Muscle layer of duodenum (tissue), 2 donors: ENCODE data around the gene PLXNA4.

Source experiments
- H3K27ac ChIP-seq: one replicate; pipeline ENCODE4 v1.7.0; 2013; ENCODE audit warnings: mild to moderate bottlenecking, low read length
- H3K27me3 ChIP-seq: one replicate; pipeline ENCODE4 v1.7.0; 2013; ENCODE audit warnings: low read depth, mild to moderate bottlenecking, control low read depth, low read length
- H3K36me3 ChIP-seq, 2 donors: one replicate each; pipeline ENCODE4 v1.7.0; 2013; ENCODE audit warnings: low read length in 2 of 2, control low read depth in 1 of 2, mild to moderate bottlenecking in 1 of 2; ENCODE audit not compliant: insufficient read depth in 2 of 2, control insufficient read depth in 1 of 2
- H3K4me1 ChIP-seq, 2 donors: one replicate each; pipeline ENCODE4 v1.7.0; 2013; ENCODE audit warnings: low read length in 2 of 2, mild to moderate bottlenecking in 2 of 2, control low read depth in 1 of 2, moderate library complexity in 1 of 2; ENCODE audit not compliant: insufficient read depth in 2 of 2, control insufficient read depth in 1 of 2
- H3K4me3 ChIP-seq, 2 donors: one replicate each; pipeline ENCODE4 v1.7.0; 2013; ENCODE audit warnings: low read length in 2 of 2, low read depth in 1 of 2, mild to moderate bottlenecking in 1 of 2
- H3K9me3 ChIP-seq, 2 donors: one replicate each; pipeline ENCODE4 v1.7.0; 2013; ENCODE audit warnings: low read length in 2 of 2, control low read depth in 1 of 2, mild to moderate bottlenecking in 1 of 2; ENCODE audit not compliant: control insufficient read depth in 1 of 2
- donor health status: healthy.

The PLXNA4 gene

DNA sequence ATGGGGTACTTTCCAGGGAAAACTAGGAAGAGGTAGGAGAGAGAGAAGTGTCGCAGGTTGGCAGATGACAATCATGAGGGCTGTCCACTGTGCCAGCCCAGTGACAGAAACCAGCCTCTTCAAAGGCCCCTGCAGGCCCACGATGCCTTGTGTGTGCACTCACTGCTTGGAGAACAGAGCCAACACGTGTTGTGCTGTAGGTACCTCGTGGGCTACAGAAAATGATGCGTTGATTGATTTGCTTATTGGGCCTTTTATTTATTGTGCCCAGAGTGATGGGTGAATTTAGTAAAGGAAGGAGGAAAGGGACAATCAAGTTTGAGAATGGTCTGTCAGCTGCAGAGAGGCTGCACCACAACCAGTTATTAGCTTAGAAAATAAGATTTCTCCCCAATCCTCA lies 215.1 kb downstream of the PLXNA4 start:
- H3K27me3 ChIP-seq: no peaks in the 10 kb centered on the region
- no peaks in the 10 kb centered on the region for H3K4me1 ChIP-seq
- no peaks in the 10 kb centered on the region for H3K9me3 ChIP-seq
- no peaks in the 10 kb centered on the region for H3K36me3 ChIP-seq
- H3K27ac ChIP-seq: no peak overlapping the region
- no peak overlapping the region for H3K4me3 ChIP-seq

DNA sequence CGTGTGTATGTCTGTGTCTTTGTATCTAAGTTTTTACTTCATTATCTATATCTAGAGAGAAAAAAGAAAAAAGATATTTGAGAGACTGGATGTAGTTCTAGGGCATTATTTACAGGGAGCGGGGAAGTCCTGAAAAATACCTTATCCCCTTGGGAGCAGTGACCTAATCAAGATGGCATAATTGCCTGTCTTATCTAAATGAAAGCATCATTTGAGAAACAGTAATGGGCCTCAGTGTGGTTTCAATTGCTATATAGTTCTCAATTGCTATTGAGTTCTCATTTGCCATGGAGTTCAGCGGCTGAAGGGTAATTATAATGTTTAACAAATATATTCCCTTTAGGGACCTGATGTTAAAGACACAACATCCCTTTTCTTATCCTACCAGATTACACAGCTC lies 216.5 kb downstream of the PLXNA4 start:
- Histone ChIP-seq H3K27ac (no peak overlapping the region), H3K4me1 (no peaks in the 10 kb centered on the region), H3K9me3 (no peaks in the 10 kb centered on the region), H3K36me3 (no peaks in the 10 kb centered on the region), H3K4me3 (no peak overlapping the region), H3K27me3 (no peaks in the 10 kb centered on the region)

DNA sequence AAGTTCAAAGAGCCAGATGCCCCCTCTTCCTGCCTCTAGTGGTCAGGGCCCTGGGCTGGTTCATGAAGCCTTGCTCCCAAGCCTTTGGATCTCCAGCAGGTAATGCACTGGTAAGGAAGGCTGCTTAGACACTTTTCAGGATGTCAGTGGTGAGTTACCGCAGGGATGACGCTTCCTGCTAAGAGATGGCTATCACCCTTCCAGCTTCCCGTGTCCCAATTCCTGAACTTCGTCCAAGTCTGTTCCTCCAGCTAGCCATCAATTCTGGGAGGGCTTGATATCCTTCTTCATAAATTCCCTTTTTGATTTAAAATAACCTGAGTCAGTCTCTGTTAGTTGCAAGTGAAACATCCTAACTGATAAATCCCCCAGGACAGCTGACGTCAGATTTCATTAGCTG lies 221.2 kb downstream of the PLXNA4 start:
- Histone ChIP-seq H3K27me3 (no peaks in the 10 kb centered on the region), H3K4me1 (peaks cover 0 to 10% of the 10 kb centered on the region in 2 donors), H3K36me3 (no peaks in the 10 kb centered on the region), H3K4me3 (no peak overlapping the region), H3K27ac (no peak overlapping the region), H3K9me3 (no peaks in the 10 kb centered on the region)

DNA sequence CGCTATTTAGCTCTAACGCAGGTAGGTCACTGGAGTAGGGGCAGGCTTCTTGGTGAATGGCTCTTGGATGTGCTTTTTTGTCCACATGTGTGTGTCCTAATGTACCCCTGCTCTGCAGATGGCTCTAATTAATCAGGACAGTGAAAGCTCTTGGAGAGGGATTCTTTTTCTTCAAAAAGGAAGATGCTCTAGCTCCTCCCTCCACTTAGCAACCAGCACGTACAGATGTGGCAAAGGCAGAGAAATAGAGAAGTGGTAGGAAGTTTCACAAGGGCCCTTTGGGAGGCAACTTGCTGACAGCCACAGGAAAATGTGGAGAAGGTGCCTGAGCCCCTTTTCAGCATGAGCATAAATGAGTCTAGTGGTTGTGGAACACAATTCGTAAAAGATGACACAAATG lies 221.7 kb downstream of the PLXNA4 start:
- H3K27ac ChIP-seq: no peak overlapping the region
- no peaks in the 10 kb centered on the region for H3K27me3 ChIP-seq
- no peaks in the 10 kb centered on the region for H3K9me3 ChIP-seq
- H3K36me3 ChIP-seq: no peaks in the 10 kb centered on the region
- H3K4me3 ChIP-seq: no peak overlapping the region
- H3K4me1 ChIP-seq: peaks cover 0 to 10% of the 10 kb centered on the region in 2 donors

DNA sequence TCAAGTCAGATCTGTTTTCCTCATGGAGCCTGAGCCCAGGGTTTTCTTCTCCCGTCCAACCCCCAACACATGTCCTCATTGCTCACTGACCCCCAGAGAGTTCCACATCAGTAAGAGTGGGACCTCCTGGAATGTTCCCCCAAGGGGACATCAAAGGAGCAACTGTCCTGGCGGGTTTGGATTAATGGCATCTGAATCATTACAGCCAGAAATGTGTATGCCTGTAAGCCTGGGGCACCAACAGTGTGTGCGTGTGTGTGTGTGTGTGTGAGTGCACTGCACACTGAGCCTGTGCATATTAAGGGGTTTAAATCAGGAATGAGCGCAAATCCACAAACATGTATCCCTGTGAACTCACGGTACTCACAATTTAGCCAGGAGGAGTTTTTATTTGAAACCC lies 222.3 kb downstream of the PLXNA4 start:
- no peaks in the 10 kb centered on the region for H3K36me3 ChIP-seq
- H3K27me3 ChIP-seq: no peaks in the 10 kb centered on the region
- H3K9me3 ChIP-seq: no peaks in the 10 kb centered on the region
- no peak overlapping the region for H3K4me3 ChIP-seq
- peaks cover 0 to 10% of the 10 kb centered on the region in 2 donors for H3K4me1 ChIP-seq
- no peak overlapping the region for H3K27ac ChIP-seq

DNA sequence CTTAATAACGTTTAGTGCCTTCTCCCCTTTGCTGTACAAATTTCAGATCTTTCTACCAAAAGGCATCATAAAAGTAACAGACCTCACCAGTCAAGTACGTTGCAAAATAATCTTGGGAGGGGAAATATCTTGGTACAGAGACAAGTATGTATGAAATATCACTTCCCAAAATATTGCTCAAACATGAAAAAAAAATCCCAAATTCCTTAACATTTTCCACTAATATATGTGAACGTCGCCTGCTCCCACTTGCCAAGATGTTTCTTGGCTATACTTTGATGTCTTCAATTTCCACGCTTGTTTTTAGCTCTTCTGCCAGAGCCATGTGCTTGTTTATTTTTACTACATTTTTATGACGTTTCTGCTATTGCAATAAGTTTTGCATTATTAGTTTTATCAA lies 223.5 kb downstream of the PLXNA4 start:
- Histone ChIP-seq H3K27me3 (no peaks in the 10 kb centered on the region), H3K4me1 (peaks cover 0 to 10% of the 10 kb centered on the region in 2 donors), H3K27ac (no peak overlapping the region), H3K36me3 (no peaks in the 10 kb centered on the region), H3K9me3 (no peaks in the 10 kb centered on the region), H3K4me3 (no peak overlapping the region)

DNA sequence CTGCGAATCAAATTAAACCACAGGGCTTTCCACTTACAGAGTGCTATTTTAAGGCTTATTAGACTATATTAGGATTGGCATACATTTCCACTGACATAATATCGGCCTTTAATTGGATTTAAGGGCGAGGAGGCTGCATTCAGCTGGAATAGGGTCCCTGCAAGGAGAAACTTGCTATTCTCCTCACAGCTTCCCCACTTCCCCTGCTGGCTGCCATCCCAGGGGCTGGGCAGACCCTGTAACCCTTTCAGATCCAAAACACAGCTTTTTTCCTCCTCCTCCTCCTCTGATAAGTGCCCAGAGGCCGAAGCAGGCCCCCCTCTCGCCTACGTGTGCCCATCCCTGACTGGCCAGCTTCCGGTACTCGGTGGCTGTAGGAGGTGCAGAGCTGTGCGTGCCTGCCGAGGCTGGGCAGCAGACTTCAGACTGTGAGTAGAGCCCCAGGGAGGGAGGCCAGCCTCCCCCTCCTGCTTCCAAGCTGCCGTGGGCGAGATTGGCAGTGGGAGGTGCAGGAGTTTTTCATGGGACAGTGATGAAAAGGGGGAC lies 224.2 kb downstream of the PLXNA4 start:
- no peak overlapping the region for H3K4me3 ChIP-seq
- no peak overlapping the region for H3K27ac ChIP-seq
- peaks cover 0 to 10% of the 10 kb centered on the region in 2 donors for H3K4me1 ChIP-seq
- no peaks in the 10 kb centered on the region for H3K9me3 ChIP-seq
- H3K36me3 ChIP-seq: no peaks in the 10 kb centered on the region
- no peaks in the 10 kb centered on the region for H3K27me3 ChIP-seq

DNA sequence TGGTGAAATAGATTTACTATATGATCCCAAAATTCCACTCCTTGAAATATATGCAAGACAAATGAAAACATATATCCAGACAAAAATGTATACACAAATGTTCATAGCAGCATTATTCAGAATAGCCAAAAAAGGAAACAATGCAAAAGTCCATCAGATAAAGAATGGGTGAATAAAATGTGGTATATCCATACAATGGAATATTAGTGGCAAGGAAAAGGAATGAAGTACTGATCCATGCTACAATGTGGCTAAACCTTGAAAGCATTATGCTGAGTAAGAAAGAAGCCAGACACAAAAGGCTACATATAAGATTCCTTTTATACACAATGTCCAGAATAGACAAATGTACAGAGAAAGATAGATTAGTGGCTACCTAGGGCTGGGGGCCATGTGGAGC lies 225.5 kb downstream of the PLXNA4 start:
- H3K4me1 ChIP-seq: peaks cover 0 to 10% of the 10 kb centered on the region in 2 donors

DNA sequence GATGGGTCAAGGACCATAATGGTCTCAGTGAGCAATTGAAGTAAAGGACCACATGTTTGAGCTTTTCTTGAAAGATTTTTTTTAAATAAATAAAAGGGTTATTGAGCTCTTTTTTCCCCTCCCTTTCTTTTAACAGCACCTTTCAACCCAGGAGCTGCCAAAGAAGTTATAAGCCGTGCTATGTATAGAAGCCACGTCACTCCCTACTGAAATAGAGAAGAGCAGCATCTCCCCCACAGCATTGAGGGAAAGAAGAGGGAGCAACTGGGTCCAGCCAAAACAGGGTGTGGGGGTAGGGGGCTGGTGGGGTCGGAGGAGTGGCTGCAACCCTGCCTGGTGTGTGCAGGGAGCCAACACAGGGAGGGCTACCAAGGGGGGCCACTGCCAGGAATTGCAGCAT lies 227.2 kb downstream of the PLXNA4 start:
- Histone ChIP-seq H3K27ac (no peak overlapping the region), H3K27me3 (no peaks in the 10 kb centered on the region), H3K4me1 (peaks cover 0 to 10% of the 10 kb centered on the region in 2 donors), H3K4me3 (no peak overlapping the region), H3K9me3 (no peaks in the 10 kb centered on the region), H3K36me3 (no peaks in the 10 kb centered on the region)

More for the DNA sequence above, 225.5 kb downstream of the PLXNA4 start:
- no peaks in the 10 kb centered on the region for H3K9me3 ChIP-seq
- H3K27me3 ChIP-seq: no peaks in the 10 kb centered on the region
- H3K4me3 ChIP-seq: no peak overlapping the region
- no peaks in the 10 kb centered on the region for H3K36me3 ChIP-seq
- no peak overlapping the region for H3K27ac ChIP-seq

DNA sequence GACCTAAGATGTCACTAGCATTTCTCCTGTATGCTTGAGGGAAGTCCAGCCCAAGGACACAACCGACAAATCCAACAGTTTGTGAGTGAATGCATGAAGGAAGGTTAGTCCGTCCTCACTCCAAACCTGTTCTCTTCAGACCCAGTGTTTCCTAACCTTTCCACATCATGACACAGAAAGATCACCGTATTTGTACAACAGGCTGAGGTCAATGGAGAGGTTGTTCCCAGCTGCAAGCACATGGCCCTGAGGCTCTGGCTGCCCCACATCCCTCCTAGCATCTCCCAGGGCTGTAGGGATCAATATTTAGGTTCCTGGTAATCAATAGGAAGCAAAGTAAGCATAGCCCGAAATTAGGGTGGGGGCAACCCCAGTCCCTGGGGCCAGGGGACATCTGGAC lies 227.9 kb downstream of the PLXNA4 start:
- Histone ChIP-seq H3K36me3 (no peaks in the 10 kb centered on the region), H3K4me3 (no peak overlapping the region), H3K4me1 (peaks cover 0 to 10% of the 10 kb centered on the region in 2 donors), H3K27me3 (no peaks in the 10 kb centered on the region), H3K27ac (no peak overlapping the region), H3K9me3 (no peaks in the 10 kb centered on the region)

DNA sequence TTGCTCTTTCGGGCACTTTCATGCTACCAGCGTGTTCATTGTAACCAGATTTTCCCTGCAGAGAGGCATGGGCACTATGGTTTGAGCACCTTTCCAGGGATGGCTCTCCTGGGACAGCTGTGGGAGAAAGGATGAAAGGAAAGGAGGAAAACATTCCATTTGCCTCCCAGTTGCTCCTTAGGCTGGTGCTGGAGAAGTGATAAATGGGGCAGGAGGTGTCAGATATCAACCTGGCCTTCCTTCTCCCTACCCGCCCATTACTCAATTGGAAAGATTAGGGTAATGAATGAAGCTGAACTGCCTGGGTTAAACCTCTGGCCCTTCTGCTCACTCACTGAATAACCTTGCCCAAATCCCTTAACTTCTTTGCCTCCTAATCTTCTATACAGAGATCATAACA lies 228.4 kb downstream of the PLXNA4 start:
- H3K27me3 ChIP-seq: no peaks in the 10 kb centered on the region
- H3K9me3 ChIP-seq: no peaks in the 10 kb centered on the region
- H3K4me3 ChIP-seq: no peak overlapping the region
- H3K27ac ChIP-seq: no peak overlapping the region
- peaks cover 0 to 10% of the 10 kb centered on the region in 2 donors for H3K4me1 ChIP-seq
- H3K36me3 ChIP-seq: no peaks in the 10 kb centered on the region

DNA sequence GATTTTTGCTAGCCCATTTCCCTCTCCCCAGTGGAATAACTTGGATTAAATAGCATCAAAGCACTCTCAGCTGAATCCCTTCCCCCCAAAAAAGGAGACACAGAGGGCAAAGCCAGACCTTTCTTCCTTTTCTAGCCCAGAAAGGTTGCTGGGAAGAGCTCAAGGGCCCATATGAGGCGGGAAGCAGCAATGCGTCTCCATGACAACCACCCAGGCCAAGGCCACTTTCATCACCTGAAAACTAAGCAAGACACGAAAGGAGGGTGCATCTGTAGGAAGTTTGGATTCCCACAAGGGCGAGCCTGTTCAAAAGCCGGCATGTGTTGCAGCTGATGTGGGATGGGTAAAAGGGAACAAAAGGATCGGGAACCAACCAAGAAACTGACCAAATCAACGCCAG lies 229.1 kb downstream of the PLXNA4 start:
- no peaks in the 10 kb centered on the region for H3K36me3 ChIP-seq
- no peaks in the 10 kb centered on the region for H3K9me3 ChIP-seq
- peaks cover 0 to 6% of the 10 kb centered on the region in 2 donors for H3K4me1 ChIP-seq
- no peaks in the 10 kb centered on the region for H3K27me3 ChIP-seq
- H3K4me3 ChIP-seq: no peak overlapping the region
- no peak overlapping the region for H3K27ac ChIP-seq
